GM19455 (cell line): ENCODE data around the gene MBD2.

Experiments
- ATAC-seq: cut with Tn5 transposase; IDR thresholded peaks from one replicate; pipeline ENCODE4 v1.9.1; 2021; ENCODE audit not compliant: unreplicated experiment

The MBD2 gene

GRCh38 chr18:54112356-54112755, 112.1 kb downstream of the MBD2 start:
- ATAC-seq: no peak

- no peak for ATAC-seq
These were observed 115.3 kb downstream of the MBD2 start for GRCh38 chr18:54109131-54109683.

DNA sequence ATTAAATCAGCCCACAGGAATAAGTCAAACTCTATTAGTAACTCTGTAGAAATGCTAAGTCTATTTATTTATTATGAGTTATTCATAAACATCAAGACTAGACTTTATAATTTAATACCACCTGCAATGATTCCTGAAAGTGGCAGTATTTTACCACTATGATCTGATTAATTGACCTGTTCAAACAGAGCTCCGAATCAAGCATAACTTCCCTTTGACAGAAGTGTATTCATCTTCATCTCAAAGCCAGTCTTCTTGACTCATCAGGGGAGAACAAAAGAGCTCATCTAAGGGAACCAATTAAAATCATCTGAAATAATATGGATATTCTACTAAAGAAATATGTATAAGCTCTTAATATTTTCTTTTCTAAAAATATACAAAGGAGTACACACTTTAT, 122.3 kb downstream of the MBD2 start:
- ATAC-seq: no peak
